Thyroid gland (tissue), 4 donors: ENCODE results near the gene CREB5.

Experiments used
- CTCF ChIP-seq, 6 experiments: fragments of 200-600 bp in 3 of 6; fragments of 450-650 bp in 3 of 6; sonication (generic) in 3 of 6; IDR thresholded peaks; one replicate each; pipeline ENCODE4 v1.5.1; 2016 to 2019; ENCODE audit warnings: antibody characterized with exemption in 6 of 6, mild to moderate bottlenecking in 2 of 6, inconsistent platforms in 1 of 6, moderate library complexity in 1 of 6
- POLR2A ChIP-seq, 2 donors: fragments of 450-650 bp; IDR thresholded peaks; one replicate each; pipeline ENCODE4 v1.6.1; 2017; ENCODE audit warnings: antibody characterized with exemption in 2 of 2, mild to moderate bottlenecking in 2 of 2, moderate library complexity in 1 of 2

- TF ChIP-seq CTCF (IDR thresholded peaks at IDR 0.05) (no peak), POLR2A (IDR thresholded peaks at IDR 0.05) (no peak)
Measured at GRCh38 chr7:28811701-28812430, 399.5 kb downstream of the CREB5 start.
